Type B pancreatic cell (in vitro differentiated cells): ENCODE results near the gene CNNM4. TPM values are rescaled to one million over a fixed set of nuclear protein-coding genes. Genes with fewer than 3 reads are reported as not detected.
A peak's percentile ranks its signal among the peaks of the same experiment; 100 is the strongest.

Experiments
- DNase-seq: peaks from one replicate; pipeline ENCODE4 v3.0.0; 2021; ENCODE audit warnings: mixed read lengths; ENCODE audit not compliant: unreplicated experiment; ENCODE audit errors: extremely low spot score
- H3K27ac Mint-ChIP-seq: 2 replicates; pipeline ENCODE4 v1.8.0; 2021; ENCODE audit warnings: mild to moderate bottlenecking, mixed read lengths
- H3K27me3 Mint-ChIP-seq: 2 replicates; pipeline ENCODE4 v1.8.0; 2021; ENCODE audit warnings: mixed read lengths
- H3K36me3 Mint-ChIP-seq: 2 replicates; pipeline ENCODE4 v1.8.0; 2021; ENCODE audit warnings: mixed read lengths
- H3K4me1 Mint-ChIP-seq: one replicate; pipeline ENCODE4 v1.8.0; 2021; ENCODE audit warnings: mixed read lengths; ENCODE audit not compliant: unreplicated experiment
- H3K4me3 Mint-ChIP-seq: 2 replicates; pipeline ENCODE4 v1.8.0; 2021; ENCODE audit warnings: mild to moderate bottlenecking, mixed read lengths
- H3K9me3 Mint-ChIP-seq: 2 replicates; pipeline ENCODE4 v1.8.0; 2021; ENCODE audit warnings: mixed read lengths
- CTCF ChIP-seq: fragments of 200-600 bp; sonication (generic); conservative IDR thresholded peaks from 2 replicates; pipeline ENCODE4 v1.5.0; 2021; ENCODE audit warnings: antibody characterized with exemption, mild to moderate bottlenecking
- total RNA-seq: library from RNA; stranded (reverse); gene quantifications from 2 replicates; pipeline ENCODE4 v1.2.1, GENCODE V29; 2021; ENCODE audit warnings: low replicate concordance

The CNNM4 gene
- total RNA-seq, 1 donor from 2014 or later: 14.0 TPM

- H3K36me3 Mint-ChIP-seq: peaks cover 32% of the 10 kb centered on the region
- H3K4me3 Mint-ChIP-seq: no peak overlapping the region
- no peaks in the 10 kb centered on the region for H3K27me3 Mint-ChIP-seq
- no peak for TF ChIP-seq CTCF
- peak overlapping the region; percentile 9 for H3K27ac Mint-ChIP-seq
- H3K9me3 Mint-ChIP-seq: no peaks in the 10 kb centered on the region
- no peaks in the 10 kb centered on the region for H3K4me1 Mint-ChIP-seq
- no peak for DNase-seq
Observed at GRCh38 chr2:96727431-96727830, 33.3 kb upstream of the CNNM4 start.

- Mint-ChIP-seq H3K27me3 (no peaks in the 10 kb centered on the region), H3K9me3 (no peaks in the 10 kb centered on the region), H3K27ac (no peak overlapping the region), H3K36me3 (peaks cover 35% of the 10 kb centered on the region), H3K4me1 (peaks cover 3% of the 10 kb centered on the region), H3K4me3 (no peak overlapping the region)
- no peak for DNase-seq
- no peak for TF ChIP-seq CTCF
Observed at GRCh38 chr2:96729748-96730147, 31.0 kb upstream of the CNNM4 start.

GRCh38 chr2:96730212-96730611 lies 30.5 kb upstream of the CNNM4 start:
- no peaks in the 10 kb centered on the region for H3K9me3 Mint-ChIP-seq
- no peaks in the 10 kb centered on the region for H3K27me3 Mint-ChIP-seq
- no peak for DNase-seq
- H3K27ac Mint-ChIP-seq: no peak overlapping the region
- H3K36me3 Mint-ChIP-seq: peaks cover 39% of the 10 kb centered on the region
- no peak overlapping the region for H3K4me3 Mint-ChIP-seq
- H3K4me1 Mint-ChIP-seq: peaks cover 7% of the 10 kb centered on the region
- TF ChIP-seq CTCF: no peak

- Mint-ChIP-seq H3K36me3 (peaks cover 34% of the 10 kb centered on the region), H3K4me3 (no peak overlapping the region)
- no peak for TF ChIP-seq CTCF
Observed at GRCh38 chr2:96733931-96734330, 26.8 kb upstream of the CNNM4 start.

GRCh38 chr2:96734880-96735583 lies 25.7 kb upstream of the CNNM4 start:
- Mint-ChIP-seq H3K27me3 (no peaks in the 10 kb centered on the region), H3K4me1 (peaks cover 33% of the 10 kb centered on the region), H3K4me3 (no peak overlapping the region), H3K27ac (no peak overlapping the region), H3K9me3 (no peaks in the 10 kb centered on the region), H3K36me3 (peaks cover 41% of the 10 kb centered on the region)
- no peak for TF ChIP-seq CTCF
- no peak for DNase-seq

More at GRCh38 chr2:96733931-96734330, 26.8 kb upstream of the CNNM4 start:
- H3K27ac Mint-ChIP-seq: no peak overlapping the region
- no peak for DNase-seq
- H3K9me3 Mint-ChIP-seq: no peaks in the 10 kb centered on the region
- no peaks in the 10 kb centered on the region for H3K27me3 Mint-ChIP-seq
- peaks cover 22% of the 10 kb centered on the region for H3K4me1 Mint-ChIP-seq
